NCI-H1417 treated with DMSO at 0.1 percent for 48 hours (cell line): ENCODE results near the gene UTP15.

Experiments used
- DNase-seq: peaks from one replicate; lab custom pipeline; 2025; lab: John Stamatoyannopoulos, UW

The UTP15 gene

GRCh38 chr5:73564675-73565074, 868 bp upstream of the UTP15 start:
- DNase-seq = no peak

GRCh38 chr5:73565969-73566547, 515 bp downstream of the UTP15 start:
- no peak for DNase-seq

GRCh38 chr5:73582285-73583145, 17.0 kb downstream of the UTP15 start:
- no peak for DNase-seq

GRCh38 chr5:73587923-73588322, 22.4 kb downstream of the UTP15 start:
- DNase-seq = no peak

- DNase-seq = no peak
Observed at GRCh38 chr5:73591102-73591695, 25.7 kb downstream of the UTP15 start.

GRCh38 chr5:73591698-73592501, 26.4 kb downstream of the UTP15 start:
- DNase-seq = no peak

- no peak for DNase-seq
Observed at GRCh38 chr5:73592551-73592950, 27.0 kb downstream of the UTP15 start.

GRCh38 chr5:73596705-73597328, 31.3 kb downstream of the UTP15 start:
- DNase-seq = no peak

GRCh38 chr5:73599380-73599779, 33.8 kb downstream of the UTP15 start:
- no peak for DNase-seq

GRCh38 chr5:73603998-73604397, 38.5 kb downstream of the UTP15 start:
- DNase-seq = no peak

GRCh38 chr5:73605223-73606087, 39.9 kb downstream of the UTP15 start:
- DNase-seq = no peak

GRCh38 chr5:73606206-73606753, 40.7 kb downstream of the UTP15 start:
- DNase-seq = no peak

GRCh38 chr5:73607228-73607627, 41.7 kb downstream of the UTP15 start:
- no peak for DNase-seq

- no peak for DNase-seq
Observed at GRCh38 chr5:73612799-73613198, 47.3 kb downstream of the UTP15 start.

GRCh38 chr5:73615085-73615484, 49.5 kb downstream of the UTP15 start:
- no peak for DNase-seq

GRCh38 chr5:73615947-73616346, 50.4 kb downstream of the UTP15 start:
- DNase-seq = no peak

GRCh38 chr5:73617510-73618279, 52.2 kb downstream of the UTP15 start:
- no peak for DNase-seq

- peak; percentile 20 for DNase-seq
Observed at GRCh38 chr5:73619606-73620333, 54.2 kb downstream of the UTP15 start.

GRCh38 chr5:73620334-73620687, 54.8 kb downstream of the UTP15 start:
- DNase-seq = no peak
